ENCODE measurements around the gene TRPM6.

Gene TRPM6

DNA sequence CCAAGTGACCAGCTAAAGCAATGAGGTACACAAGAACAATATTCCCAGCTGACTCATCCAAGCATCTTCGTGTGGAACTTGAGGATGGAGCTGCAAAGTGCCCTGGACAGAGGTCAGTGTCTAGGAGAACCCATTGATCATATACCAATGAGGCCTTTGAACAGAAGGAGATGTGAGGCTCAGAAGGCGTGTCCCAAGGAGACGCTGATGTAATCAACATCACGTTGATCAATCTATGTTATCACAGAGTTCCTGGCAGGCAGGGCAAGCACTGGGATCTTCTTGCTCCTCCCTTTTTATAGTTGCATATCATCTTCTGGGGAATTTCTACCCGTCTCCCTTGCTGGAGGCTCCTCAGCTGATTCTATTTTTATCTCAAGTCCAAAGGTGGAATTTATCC lies 163.4 kb downstream of the TRPM6 start:
- no peaks in the 10 kb centered on the region for H3K9me3 ChIP-seq (ENCODE audit: control insufficient read depth, insufficient read depth, low read length)
- no peak overlapping the region for H3K4me2 ChIP-seq (ENCODE audit: low read length)
- no peaks in the 10 kb centered on the region for H3K36me3 ChIP-seq (ENCODE audit: control insufficient read depth, low read length)
- H3K4me3 ChIP-seq (ENCODE audit: low read length): no peak overlapping the region
- no peak overlapping the region for H3K27ac ChIP-seq (ENCODE audit: low read depth, low read length)
- peaks cover 5% of the 10 kb centered on the region for H3K27me3 ChIP-seq (ENCODE audit: control insufficient read depth, low read length)
- TF ChIP-seq, protein P1, sequence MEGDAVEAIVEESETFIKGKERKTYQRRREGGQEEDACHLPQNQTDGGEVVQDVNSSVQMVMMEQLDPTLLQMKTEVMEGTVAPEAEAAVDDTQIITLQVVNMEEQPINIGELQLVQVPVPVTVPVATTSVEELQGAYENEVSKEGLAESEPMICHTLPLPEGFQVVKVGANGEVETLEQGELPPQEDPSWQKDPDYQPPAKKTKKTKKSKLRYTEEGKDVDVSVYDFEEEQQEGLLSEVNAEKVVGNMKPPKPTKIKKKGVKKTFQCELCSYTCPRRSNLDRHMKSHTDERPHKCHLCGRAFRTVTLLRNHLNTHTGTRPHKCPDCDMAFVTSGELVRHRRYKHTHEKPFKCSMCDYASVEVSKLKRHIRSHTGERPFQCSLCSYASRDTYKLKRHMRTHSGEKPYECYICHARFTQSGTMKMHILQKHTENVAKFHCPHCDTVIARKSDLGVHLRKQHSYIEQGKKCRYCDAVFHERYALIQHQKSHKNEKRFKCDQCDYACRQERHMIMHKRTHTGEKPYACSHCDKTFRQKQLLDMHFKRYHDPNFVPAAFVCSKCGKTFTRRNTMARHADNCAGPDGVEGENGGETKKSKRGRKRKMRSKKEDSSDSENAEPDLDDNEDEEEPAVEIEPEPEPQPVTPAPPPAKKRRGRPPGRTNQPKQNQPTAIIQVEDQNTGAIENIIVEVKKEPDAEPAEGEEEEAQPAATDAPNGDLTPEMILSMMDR (IDR thresholded peaks at IDR 0.05; ENCODE audit: low read depth, low read length, poor library complexity, severe bottlenecking): no peak
- TF ChIP-seq EZH2phosphoT487 (IDR thresholded peaks at IDR 0.05; ENCODE audit: borderline replicate concordance, low read length): no peak
- no peaks in the 10 kb centered on the region for H3K9me2 ChIP-seq (replicated peaks; ENCODE audit: control insufficient read depth, low read length)
- no peaks in the 10 kb centered on the region for H3K4me1 ChIP-seq (ENCODE audit: control insufficient read depth, low read length)
- no peaks in the 10 kb centered on the region for H3F3A ChIP-seq (ENCODE audit: control insufficient read depth, insufficient read depth)
- H3K79me2 ChIP-seq (ENCODE audit: control insufficient read depth, low read length): no peaks in the 10 kb centered on the region
- no peaks in the 10 kb centered on the region for H4K20me1 ChIP-seq (ENCODE audit: control insufficient read depth, insufficient read depth, low read depth, low read length)

DNA sequence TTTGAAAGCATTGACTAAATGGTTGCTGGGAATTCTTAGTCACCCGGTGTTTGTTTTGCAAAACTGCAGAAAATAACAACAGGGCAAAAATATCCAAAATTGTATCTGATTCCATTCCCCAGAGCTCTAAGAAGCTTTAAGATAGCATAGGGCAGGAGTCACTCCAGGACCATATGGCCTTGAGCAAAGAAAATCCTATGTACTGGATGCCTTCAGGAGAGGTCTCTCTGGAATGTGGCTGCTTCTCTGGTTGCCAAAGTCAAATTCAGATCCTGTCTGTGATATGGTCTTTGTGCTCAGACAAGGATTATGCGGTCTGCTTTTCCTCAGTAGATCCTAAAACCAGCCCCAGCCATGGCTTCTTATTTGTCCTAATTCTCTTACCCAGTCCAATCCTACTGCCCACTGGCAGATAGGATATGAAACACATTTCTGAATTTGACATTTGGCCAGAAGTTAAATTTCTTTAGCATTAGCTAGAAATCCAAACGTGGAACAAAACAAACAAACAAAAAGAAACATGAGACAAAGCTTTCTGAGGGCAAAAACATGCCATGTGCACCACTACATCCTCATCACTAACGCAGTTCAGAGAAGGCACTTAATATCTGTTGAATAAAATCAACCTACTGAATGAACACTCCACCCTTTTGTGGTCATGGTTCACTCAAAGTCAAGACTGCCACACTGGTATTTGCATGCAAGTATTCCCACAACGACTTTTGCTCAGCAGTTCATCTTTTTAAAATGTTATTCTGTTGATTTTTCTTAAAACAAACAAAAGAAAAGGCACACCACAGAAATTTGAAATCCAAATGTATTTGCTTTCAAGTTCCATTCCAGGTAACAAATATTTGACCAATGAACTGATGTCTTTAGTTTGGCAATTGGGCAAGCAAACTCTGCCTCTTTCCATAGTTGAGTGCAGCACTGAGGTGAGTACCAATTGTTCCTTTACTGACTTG lies 165.7 kb downstream of the TRPM6 start:
- Histone ChIP-seq H3K27ac (ENCODE audit: low read depth, low read length) (no peak overlapping the region), H3K9me2 (replicated peaks; ENCODE audit: control insufficient read depth, low read length) (no peaks in the 10 kb centered on the region), H3K9me3 (ENCODE audit: control insufficient read depth, insufficient read depth, low read length) (no peaks in the 10 kb centered on the region), H3F3A (ENCODE audit: control insufficient read depth, insufficient read depth) (no peaks in the 10 kb centered on the region), H3K79me2 (ENCODE audit: control insufficient read depth, low read length) (no peaks in the 10 kb centered on the region), H3K4me2 (ENCODE audit: low read length) (no peak overlapping the region), H3K36me3 (ENCODE audit: control insufficient read depth, low read length) (no peaks in the 10 kb centered on the region), H3K27me3 (ENCODE audit: control insufficient read depth, low read length) (peaks cover 9% of the 10 kb centered on the region), H3K4me3 (ENCODE audit: low read length) (no peak overlapping the region), H3K4me1 (ENCODE audit: control insufficient read depth, low read length) (no peaks in the 10 kb centered on the region), H4K20me1 (ENCODE audit: control insufficient read depth, insufficient read depth, low read depth, low read length) (no peaks in the 10 kb centered on the region)
- no peak for TF ChIP-seq EZH2phosphoT487 (IDR thresholded peaks at IDR 0.05; ENCODE audit: borderline replicate concordance, low read length)
- TF ChIP-seq, protein P1 (IDR thresholded peaks at IDR 0.05; ENCODE audit: low read depth, low read length, poor library complexity, severe bottlenecking): no peak

DNA sequence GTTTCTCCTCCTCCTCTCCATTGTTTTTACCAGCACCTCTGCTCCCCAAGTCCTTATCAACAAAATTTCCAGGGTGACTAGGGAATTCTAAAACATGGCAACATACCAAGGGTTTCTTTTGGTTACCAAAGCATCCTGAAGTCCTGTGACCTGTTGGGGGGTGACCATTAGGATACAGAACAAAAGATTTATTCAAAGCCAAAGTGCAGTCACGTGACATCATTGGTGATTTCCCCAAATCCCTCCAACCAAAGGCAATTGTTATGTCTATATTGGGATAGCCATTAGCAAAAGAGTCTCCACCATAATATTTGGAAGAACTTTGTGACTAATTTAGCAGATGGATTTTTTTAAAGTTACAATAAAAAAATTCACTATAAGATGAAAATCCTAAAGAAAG lies 168.4 kb downstream of the TRPM6 start:
- no peaks in the 10 kb centered on the region for H4K20me1 ChIP-seq (ENCODE audit: control insufficient read depth, insufficient read depth, low read depth, low read length)
- no peaks in the 10 kb centered on the region for H3F3A ChIP-seq (ENCODE audit: control insufficient read depth, insufficient read depth)
- no peaks in the 10 kb centered on the region for H3K36me3 ChIP-seq (ENCODE audit: control insufficient read depth, low read length)
- peaks cover 9% of the 10 kb centered on the region for H3K27me3 ChIP-seq (ENCODE audit: control insufficient read depth, low read length)
- TF ChIP-seq EZH2phosphoT487 (IDR thresholded peaks at IDR 0.05; ENCODE audit: borderline replicate concordance, low read length): no peak
- TF ChIP-seq, protein P1 (IDR thresholded peaks at IDR 0.05; ENCODE audit: low read depth, low read length, poor library complexity, severe bottlenecking): no peak
- H3K4me3 ChIP-seq (ENCODE audit: low read length): no peak overlapping the region
- H3K9me3 ChIP-seq (ENCODE audit: control insufficient read depth, insufficient read depth, low read length): no peaks in the 10 kb centered on the region
- no peaks in the 10 kb centered on the region for H3K9me2 ChIP-seq (replicated peaks; ENCODE audit: control insufficient read depth, low read length)
- no peaks in the 10 kb centered on the region for H3K4me1 ChIP-seq (ENCODE audit: control insufficient read depth, low read length)
- H3K27ac ChIP-seq (ENCODE audit: low read depth, low read length): no peak overlapping the region
- H3K79me2 ChIP-seq (ENCODE audit: control insufficient read depth, low read length): no peaks in the 10 kb centered on the region
- H3K4me2 ChIP-seq (ENCODE audit: low read length): no peak overlapping the region

Measured in DOHH2 (cell line).